ENCODE data around the gene LTK. TPM values are rescaled to one million over a fixed set of nuclear protein-coding genes. Genes with fewer than 3 reads are reported as not detected.
A peak's percentile ranks its signal among the peaks of the same experiment; 100 is the strongest.

LTK gene
- total RNA-seq, 2 donors from 2014 or later: 0.47 TPM; not detected in 1

DNA sequence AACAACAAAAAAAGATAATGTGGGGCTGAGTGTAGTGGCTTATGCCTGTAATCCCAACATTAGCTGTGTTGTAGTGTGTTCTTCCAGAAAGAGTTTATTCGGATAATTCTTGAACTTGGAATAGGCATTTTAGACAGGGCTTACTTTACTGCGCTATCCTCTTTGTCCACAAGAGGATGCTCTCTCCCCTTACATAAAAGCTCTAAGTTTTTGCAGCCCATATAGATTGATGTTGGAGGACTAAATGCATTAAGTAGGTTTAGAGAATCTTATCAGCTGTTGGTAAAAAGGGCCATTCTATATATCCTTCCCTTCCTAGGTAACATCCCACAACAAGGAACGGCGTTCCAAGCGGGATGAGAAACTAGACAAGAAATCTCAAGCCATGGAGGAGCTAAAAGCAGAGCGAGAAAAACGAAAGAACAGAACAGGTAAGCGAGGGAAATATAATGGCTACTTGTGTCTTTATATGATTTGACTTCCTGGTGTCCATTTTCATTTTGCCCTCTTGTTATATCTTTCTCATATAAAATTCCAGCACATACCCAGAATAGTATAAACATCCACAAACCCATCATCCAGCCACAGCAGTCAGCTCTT, 47.7 kb downstream of the LTK start:
- DNase-seq (ENCODE audit: low spot score): no peak
- Mint-ChIP-seq H3K27ac (no peak overlapping the region), H3K4me3 (no peak overlapping the region)

DNA sequence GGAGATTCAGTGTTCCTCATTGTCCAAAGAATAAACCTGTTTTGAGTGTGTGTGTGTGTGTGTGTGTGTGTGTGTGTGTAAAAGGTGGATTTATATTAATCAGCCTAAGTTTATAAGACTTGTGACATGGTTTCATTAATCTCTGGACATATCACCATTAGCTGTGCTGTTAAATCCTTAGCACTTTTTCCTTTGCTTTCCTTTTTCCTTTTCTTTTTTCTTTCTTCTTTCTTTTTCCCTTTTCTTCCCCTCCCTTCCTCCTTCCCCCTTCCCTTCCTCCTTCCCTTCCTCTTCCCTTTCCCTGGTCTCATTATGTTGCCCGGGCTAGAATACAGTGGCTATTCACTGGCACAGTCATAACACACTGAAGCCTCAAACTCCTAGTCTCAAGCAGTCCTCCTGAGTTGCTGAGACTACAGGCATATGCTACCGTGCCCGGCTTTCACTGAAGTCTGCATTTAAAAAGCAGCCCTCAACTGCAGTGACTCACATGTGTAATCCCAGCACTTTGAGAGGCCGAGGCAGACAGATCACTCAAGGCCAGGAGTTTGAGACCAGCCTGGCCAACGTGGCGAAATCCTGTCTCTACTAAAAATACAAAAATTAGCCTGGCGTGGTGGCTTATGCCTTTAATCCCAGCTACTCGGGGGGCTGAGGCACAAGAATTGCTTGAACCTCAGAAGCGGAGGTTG, 48.6 kb downstream of the LTK start:
- ATAC-seq (no peak), DNase-seq (ENCODE audit: low spot score) (no peak)
- Mint-ChIP-seq H3K36me3 (peaks cover 14% of the 10 kb centered on the region), H3K4me1 (ENCODE audit: low read depth in 2 of 2) (peaks cover 17 to 20% of the 10 kb centered on the region in 2 donors), H3K4me3 (no peak overlapping the region), H3K9me3 (no peaks in the 10 kb centered on the region), H3K27ac (no peak overlapping the region), H3K27me3 (no peaks in the 10 kb centered on the region)

More for the DNA sequence above, 47.7 kb downstream of the LTK start:
- no peak for ATAC-seq
- Mint-ChIP-seq H3K36me3 (peaks cover 18% of the 10 kb centered on the region), H3K27me3 (no peaks in the 10 kb centered on the region), H3K4me1 (ENCODE audit: low read depth in 2 of 2) (peaks cover 17 to 20% of the 10 kb centered on the region in 2 donors), H3K9me3 (no peaks in the 10 kb centered on the region)

DNA sequence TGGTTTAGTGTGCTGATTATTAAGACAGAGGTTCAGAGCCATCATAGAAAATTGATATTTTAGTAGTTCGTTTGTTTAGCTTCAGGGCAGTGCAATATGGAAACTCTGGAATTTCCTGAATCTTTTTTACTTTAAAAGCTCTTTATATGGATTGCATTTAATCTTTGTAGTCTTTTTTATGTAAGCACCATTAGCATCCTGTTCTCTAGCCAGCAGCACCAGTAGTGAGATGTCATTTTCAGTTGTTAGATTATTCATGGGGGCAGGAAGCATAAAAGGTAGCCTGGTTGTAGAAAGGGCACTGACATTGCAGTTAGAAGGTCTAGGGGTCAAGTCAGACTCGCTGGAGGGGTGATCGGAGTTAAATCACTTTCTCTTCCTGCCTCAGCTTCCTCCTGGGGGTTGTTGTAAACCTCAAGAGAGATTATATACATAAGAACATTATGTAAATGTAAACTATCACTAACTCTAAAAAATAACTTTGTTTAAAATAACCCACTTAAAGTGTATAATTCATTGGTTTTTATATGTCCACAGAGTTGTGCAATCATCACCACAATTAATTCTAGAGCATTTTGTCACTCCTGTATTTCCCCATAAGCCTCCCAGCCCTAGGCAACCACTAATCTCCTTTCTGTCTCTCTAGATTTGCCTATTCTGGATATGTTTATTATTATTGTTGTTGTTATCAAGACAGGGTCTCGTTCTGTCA, 51.4 kb downstream of the LTK start:
- Mint-ChIP-seq H3K27me3 (no peaks in the 10 kb centered on the region), H3K36me3 (peaks cover 18% of the 10 kb centered on the region), H3K27ac (peak overlapping the region; percentile 6 to 28), H3K4me3 (no peak overlapping the region), H3K4me1 (ENCODE audit: low read depth in 2 of 2) (peaks cover 17 to 20% of the 10 kb centered on the region in 2 donors), H3K9me3 (no peaks in the 10 kb centered on the region)
- DNase-seq (ENCODE audit: low spot score): no peak
- no peak for ATAC-seq

Other genes starting within 250 kb of the LTK start
- gene OIP5, start 181.2 kb downstream of the LTK start, total RNA-seq: 10 to 100 TPM in 1 of 2 donors, 1 to 10 TPM in 1; 8.2 to 15.1 TPM
- gene NUSAP1, start 180.9 kb downstream of the LTK start, total RNA-seq: 100 to 1,000 TPM in 1 of 2 donors, 10 to 100 TPM in 1; 80.5 to 118 TPM
- 10 to 100 TPM; 20.2 to 20.9 TPM for gene NDUFAF1, start 111.3 kb downstream of the LTK start, total RNA-seq
- gene RTF1, start 96.7 kb downstream of the LTK start, total RNA-seq: 10 to 100 TPM; 34.2 to 38.1 TPM
- gene ITPKA, start 20.0 kb downstream of the LTK start, total RNA-seq: under 1 TPM in 1 of 2 donors, not detected in 1; 0.22 TPM
- gene RPAP1, start 30.4 kb upstream of the LTK start, total RNA-seq: 10 to 100 TPM; 46.0 to 72.3 TPM
- gene TYRO3, start 45.4 kb upstream of the LTK start, total RNA-seq: under 1 TPM; 0.36 to 0.86 TPM
- 10 to 100 TPM; 42.6 to 54.8 TPM for gene MGA, start 146.6 kb upstream of the LTK start, total RNA-seq